NT2/D1 (cell line): Measurements from ENCODE around the gene ASPDH.

Experiments used
- DNase-seq: peaks from one replicate; pipeline ENCODE4 v3.0.0-alpha.2; 2011; ENCODE audit warnings: low read depth, low spot score
- H3K27me3 ChIP-seq: 2 replicates; pipeline ENCODE4 v1.6.0; 2011; ENCODE audit warnings: mild to moderate bottlenecking; ENCODE audit not compliant: insufficient read length, insufficient read depth
- H3K36me3 ChIP-seq: 2 replicates; pipeline ENCODE4 v1.6.1; 2011; ENCODE audit warnings: mild to moderate bottlenecking, low read length, mixed read lengths; ENCODE audit not compliant: insufficient read depth, insufficient read length
- H3K4me1 ChIP-seq: 2 replicates; pipeline ENCODE4 v1.5.1; 2011; ENCODE audit not compliant: insufficient read depth, insufficient read length
- H3K4me3 ChIP-seq: 2 replicates; pipeline ENCODE4 v1.5.1; 2011; ENCODE audit warnings: low read depth; ENCODE audit not compliant: insufficient read length
- H3K9ac ChIP-seq: 2 replicates; pipeline ENCODE4 v1.6.0; 2011; ENCODE audit warnings: low read depth; ENCODE audit not compliant: insufficient read length
- H3K9me3 ChIP-seq: 2 replicates; pipeline ENCODE4 v1.5.1; 2011; ENCODE audit warnings: mild to moderate bottlenecking, low read length; ENCODE audit not compliant: insufficient read depth
- SUZ12 ChIP-seq: IDR thresholded peaks from 2 replicates; pipeline ENCODE4 v1.6.1; 2011; ENCODE audit not compliant: insufficient read length, insufficient read depth; ENCODE audit errors: extremely low read depth
- YY1 ChIP-seq: IDR thresholded peaks from 2 replicates; pipeline ENCODE4 v1.6.1; 2011; ENCODE audit not compliant: insufficient read length, insufficient read depth
- ZNF274 ChIP-seq: IDR thresholded peaks from 2 replicates; pipeline ENCODE4 v1.6.1; 2011; ENCODE audit warnings: mild to moderate bottlenecking, low read depth, low read length

Gene ASPDH

DNA sequence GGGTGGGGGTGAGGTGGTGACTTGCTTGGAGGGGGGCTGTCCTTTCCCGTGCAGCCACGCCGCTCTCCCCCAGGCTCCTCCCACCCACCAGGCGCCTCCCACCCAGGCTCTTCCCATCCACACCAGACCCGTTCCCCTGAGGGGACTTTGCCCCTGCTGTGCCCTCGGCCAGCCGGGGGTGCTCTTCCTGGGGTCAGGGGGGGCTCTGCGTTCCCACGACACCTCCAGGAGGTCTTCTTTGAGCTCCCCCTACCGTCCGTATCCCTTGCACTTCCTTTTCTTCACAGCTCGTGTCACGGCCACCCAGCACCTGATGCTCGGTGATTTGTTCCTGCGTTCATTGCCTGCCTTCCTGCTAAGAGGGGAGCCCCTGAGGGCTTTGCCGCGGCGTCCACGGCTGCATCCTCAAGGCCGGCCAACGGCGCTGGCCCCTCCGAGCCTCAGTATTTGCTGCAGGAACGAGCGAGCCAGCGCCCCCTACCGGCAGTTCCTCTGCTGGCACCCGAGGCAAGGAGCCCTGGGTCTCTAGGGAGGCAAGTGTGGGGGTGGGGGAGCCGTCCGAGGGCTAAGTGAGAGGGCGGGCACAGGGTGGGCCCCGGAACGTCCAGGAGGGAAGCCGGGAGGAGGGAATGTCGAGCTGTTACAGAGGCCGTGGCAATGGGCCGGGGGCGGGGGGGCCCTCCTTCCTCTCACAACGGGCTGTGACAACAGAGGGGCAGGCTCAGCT is 42.7 kb upstream of the ASPDH start:
- peak overlapping the region; percentile 63 for H3K4me3 ChIP-seq
- H3K36me3 ChIP-seq = peaks cover 3% of the 10 kb centered on the region
- peak overlapping the region; percentile 72 for H3K9ac ChIP-seq
- H3K27me3 ChIP-seq = peaks cover 9% of the 10 kb centered on the region
- peak; percentile 77 for DNase-seq
- H3K9me3 ChIP-seq = no peaks in the 10 kb centered on the region
- TF ChIP-seq ZNF274 (no peak), SUZ12 (no peak), YY1 (no peak)
- H3K4me1 ChIP-seq = peaks cover 15% of the 10 kb centered on the region

DNA sequence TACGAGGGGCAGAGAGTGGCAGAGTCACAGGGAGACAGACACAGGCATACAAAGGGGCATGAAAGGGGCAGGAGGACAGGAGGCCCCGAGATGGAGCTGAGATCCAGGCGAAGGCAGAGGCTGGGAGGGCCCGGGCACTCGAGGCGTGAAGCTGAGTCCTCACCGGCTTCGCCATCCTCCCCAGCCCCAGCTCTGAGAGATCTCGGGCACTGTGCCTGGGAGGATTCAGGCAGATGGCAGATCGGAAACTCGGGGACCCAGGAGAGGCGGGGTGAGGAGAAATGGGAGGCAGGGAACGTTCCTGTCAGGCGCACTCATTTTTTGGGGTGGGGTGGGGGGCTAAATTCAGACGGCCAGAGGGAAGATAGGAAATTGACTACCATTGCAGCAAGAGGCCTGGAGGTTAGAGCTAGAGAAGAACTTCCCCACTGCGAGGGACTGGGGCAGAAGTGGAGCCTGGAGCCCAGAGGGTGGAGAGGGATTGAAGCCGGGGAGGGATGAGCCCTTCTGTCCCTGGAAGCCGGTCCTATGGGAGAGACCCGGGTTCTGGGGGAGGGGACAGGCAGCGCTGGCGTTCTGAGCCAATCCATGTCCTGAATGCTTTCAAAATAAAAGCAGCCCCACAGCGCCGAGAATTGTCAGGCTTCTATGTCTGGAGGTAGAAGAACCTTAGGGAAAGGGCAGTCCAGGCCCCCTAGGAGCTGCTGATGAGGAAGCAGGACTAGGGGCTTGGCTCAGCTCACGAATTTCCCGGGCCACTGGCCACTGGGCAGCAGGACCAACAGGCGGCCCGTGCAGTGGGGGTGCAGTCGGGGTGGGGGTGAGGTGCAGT is 42.0 kb upstream of the ASPDH start:
- Histone ChIP-seq H3K36me3 (peaks cover 3% of the 10 kb centered on the region), H3K9me3 (no peaks in the 10 kb centered on the region), H3K27me3 (peaks cover 9% of the 10 kb centered on the region), H3K9ac (peak overlapping the region; percentile 59), H3K4me1 (peaks cover 15% of the 10 kb centered on the region), H3K4me3 (peak overlapping the region; percentile 63)
- no peak for DNase-seq
- TF ChIP-seq YY1 = no peak
- no peak for TF ChIP-seq ZNF274
- TF ChIP-seq SUZ12 = no peak

DNA sequence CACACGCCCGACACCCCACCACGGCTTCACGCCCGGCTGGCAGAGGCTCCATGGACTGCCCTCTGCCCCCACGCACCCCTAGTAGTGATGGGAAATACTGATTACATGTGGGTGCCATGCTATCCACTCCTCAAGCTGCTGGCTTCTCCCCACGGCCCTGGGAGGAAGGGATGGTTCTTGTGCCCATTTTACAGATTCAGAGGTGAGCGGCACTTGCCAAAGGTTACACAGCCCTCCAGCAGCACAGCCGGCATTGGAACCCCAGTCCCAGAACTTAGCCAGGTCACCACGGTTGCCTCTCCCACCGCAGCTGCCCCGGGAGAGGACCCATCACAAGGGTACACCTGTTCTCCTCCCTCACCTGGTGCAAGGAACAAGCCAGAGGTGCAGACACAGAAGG is 41.3 kb upstream of the ASPDH start:
- no peak for DNase-seq
- peaks cover 9% of the 10 kb centered on the region for H3K27me3 ChIP-seq
- H3K9me3 ChIP-seq = no peaks in the 10 kb centered on the region
- no peak overlapping the region for H3K9ac ChIP-seq
- H3K36me3 ChIP-seq = peaks cover 3% of the 10 kb centered on the region
- peaks cover 15% of the 10 kb centered on the region for H3K4me1 ChIP-seq
- TF ChIP-seq SUZ12 = no peak
- TF ChIP-seq YY1 = no peak
- no peak for TF ChIP-seq ZNF274
- no peak overlapping the region for H3K4me3 ChIP-seq

DNA sequence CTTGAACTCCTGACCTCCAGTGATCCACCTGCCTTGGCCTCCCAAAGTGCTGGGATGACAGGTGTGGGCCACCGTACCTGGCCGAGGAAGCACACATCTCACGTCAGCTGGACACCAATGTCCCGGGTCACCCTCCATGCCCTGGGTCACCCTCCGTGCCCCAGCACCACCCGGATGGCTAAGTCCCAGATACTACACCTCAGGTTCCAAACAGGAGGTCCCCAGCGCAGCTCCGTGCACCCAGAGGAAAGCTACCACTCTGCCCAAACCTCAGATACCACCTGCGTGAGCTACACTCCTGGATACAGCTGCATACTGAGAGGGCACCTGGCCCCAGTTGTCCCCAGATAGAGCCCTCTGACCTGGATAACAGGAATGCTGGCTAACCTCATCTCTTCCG is 40.5 kb upstream of the ASPDH start:
- Histone ChIP-seq H3K4me1 (peaks cover 15% of the 10 kb centered on the region), H3K9me3 (no peaks in the 10 kb centered on the region), H3K9ac (no peak overlapping the region), H3K36me3 (peaks cover 3% of the 10 kb centered on the region), H3K4me3 (no peak overlapping the region), H3K27me3 (peaks cover 9% of the 10 kb centered on the region)
- TF ChIP-seq SUZ12 = no peak
- DNase-seq = no peak

DNA sequence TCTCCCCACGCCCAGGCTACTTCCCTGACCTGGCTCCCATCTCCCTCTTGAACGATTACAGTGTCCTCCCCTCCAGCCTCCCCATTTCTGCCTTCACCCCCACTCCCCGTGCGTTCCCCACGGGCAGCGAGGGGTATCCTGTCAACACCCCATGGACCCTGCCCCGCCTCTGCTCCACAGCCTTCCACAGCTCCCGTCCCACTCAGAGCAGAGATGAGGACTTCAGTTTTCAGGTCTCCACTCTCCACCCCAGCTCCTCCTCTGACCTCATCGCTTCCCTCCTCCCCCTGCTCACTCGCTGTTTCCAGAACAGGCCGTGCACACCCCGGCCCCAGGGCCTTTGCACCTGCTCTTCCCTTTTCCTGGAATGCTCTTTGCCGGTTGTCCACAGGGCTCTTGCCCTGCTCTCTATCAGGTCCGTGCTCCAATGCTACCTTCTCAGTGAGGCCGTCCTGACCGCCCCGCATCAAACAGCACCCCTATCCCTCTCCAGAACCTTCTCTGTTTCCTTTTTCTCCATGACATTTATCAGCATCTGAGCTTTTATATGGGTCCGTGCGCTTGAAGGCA is 39.5 kb upstream of the ASPDH start:
- no peaks in the 10 kb centered on the region for H3K9me3 ChIP-seq
- TF ChIP-seq SUZ12 = no peak
- TF ChIP-seq ZNF274 = no peak
- no peak for TF ChIP-seq YY1
- H3K27me3 ChIP-seq = peaks cover 9% of the 10 kb centered on the region
- no peaks in the 10 kb centered on the region for H3K36me3 ChIP-seq
- no peak overlapping the region for H3K4me3 ChIP-seq
- H3K9ac ChIP-seq = no peak overlapping the region
- H3K4me1 ChIP-seq = peaks cover 15% of the 10 kb centered on the region
- no peak for DNase-seq

DNA sequence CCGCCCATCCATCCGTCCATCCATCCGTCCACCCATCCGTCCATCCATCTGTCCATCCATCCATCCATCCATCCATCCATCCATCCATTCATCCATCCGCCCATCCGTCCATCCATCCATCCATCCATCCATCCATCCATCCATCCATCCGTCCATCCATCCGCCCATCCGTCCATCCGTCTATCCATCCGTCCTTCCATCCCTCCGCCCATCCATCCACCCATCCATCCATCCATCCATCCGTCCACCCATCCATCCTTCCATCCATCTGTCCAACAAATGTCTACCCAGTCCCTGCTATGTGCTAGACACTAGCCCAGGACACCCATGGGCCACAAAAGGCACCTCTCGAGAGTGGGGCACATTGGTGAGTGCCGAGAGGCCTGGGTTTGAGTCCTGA is 38.8 kb upstream of the ASPDH start:
- TF ChIP-seq YY1 (no peak), SUZ12 (no peak), ZNF274 (no peak)
- H3K4me1 ChIP-seq = peaks cover 18% of the 10 kb centered on the region
- no peak overlapping the region for H3K9ac ChIP-seq
- DNase-seq = no peak
- no peaks in the 10 kb centered on the region for H3K9me3 ChIP-seq
- H3K4me3 ChIP-seq = no peak overlapping the region
- peaks cover 9% of the 10 kb centered on the region for H3K27me3 ChIP-seq
- peaks cover 5% of the 10 kb centered on the region for H3K36me3 ChIP-seq

DNA sequence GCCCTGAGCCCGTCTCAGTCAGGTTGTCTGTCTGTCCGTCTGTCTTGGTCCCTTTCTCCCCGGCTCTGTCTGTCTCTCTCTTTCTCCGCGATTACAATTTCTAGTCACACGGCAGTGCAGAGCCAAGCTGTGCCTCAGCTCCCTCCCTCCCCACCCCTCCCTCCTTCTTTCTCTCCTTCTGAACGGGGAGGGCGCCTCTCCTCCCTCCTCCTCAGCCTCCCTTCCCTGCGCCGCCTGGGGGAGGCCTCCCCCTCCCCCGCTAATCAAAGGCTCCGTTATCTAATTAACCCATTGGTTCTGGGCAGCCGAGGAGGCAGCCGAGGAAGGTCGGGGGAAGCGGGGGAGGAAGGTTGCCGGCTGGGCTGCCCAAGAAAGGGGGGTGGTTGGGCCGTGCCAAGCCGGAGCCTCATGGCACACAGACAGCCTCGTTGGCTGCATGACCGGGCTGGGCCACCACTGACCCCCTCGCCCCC is 38.0 kb upstream of the ASPDH start:
- peaks cover 9% of the 10 kb centered on the region for H3K27me3 ChIP-seq
- H3K4me3 ChIP-seq = peak overlapping the region; percentile 51
- peaks cover 9% of the 10 kb centered on the region for H3K36me3 ChIP-seq
- no peaks in the 10 kb centered on the region for H3K9me3 ChIP-seq
- H3K9ac ChIP-seq = peak overlapping the region; percentile 72
- TF ChIP-seq ZNF274 = no peak
- TF ChIP-seq YY1 = no peak
- TF ChIP-seq SUZ12 = no peak
- H3K4me1 ChIP-seq = peaks cover 16% of the 10 kb centered on the region
- no peak for DNase-seq
